Measurements from ENCODE around the gene EHMT1.

DNA sequence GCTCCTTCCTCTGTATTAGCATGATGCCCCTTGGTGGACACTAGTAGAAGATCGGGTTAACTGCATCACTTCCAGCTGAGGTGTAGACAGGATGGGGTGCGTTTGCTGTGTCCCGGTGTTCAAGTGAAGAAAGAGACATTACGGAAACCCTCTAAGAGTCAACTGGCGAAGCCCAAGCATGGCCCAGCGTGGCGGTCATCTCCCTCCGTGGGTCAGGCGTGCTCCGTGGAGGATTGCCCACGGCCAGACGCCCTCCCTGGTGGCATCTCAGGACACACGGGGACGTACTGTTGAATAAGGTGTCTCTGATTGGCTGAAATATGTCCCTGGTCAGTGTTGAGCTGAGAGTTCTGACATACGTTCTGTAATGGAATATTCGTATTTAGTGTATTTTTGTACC lies 139.3 kb downstream of the EHMT1 start:
- no peak for TF ChIP-seq POLR2A (IDR thresholded peaks at IDR 0.05)
- TF ChIP-seq, protein P1, sequence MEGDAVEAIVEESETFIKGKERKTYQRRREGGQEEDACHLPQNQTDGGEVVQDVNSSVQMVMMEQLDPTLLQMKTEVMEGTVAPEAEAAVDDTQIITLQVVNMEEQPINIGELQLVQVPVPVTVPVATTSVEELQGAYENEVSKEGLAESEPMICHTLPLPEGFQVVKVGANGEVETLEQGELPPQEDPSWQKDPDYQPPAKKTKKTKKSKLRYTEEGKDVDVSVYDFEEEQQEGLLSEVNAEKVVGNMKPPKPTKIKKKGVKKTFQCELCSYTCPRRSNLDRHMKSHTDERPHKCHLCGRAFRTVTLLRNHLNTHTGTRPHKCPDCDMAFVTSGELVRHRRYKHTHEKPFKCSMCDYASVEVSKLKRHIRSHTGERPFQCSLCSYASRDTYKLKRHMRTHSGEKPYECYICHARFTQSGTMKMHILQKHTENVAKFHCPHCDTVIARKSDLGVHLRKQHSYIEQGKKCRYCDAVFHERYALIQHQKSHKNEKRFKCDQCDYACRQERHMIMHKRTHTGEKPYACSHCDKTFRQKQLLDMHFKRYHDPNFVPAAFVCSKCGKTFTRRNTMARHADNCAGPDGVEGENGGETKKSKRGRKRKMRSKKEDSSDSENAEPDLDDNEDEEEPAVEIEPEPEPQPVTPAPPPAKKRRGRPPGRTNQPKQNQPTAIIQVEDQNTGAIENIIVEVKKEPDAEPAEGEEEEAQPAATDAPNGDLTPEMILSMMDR (IDR thresholded peaks at IDR 0.05), result no peak

All from Peyer's patch (tissue), 4 donors.